Psoas muscle (tissue), 8 donors: ENCODE measurements around the gene PRICKLE4. TPM values are rescaled to one million over a fixed set of nuclear protein-coding genes. Genes with fewer than 3 reads are reported as not detected.

Experiments
- ATAC-seq, 4 donors: fragments of 200-7000 bp; cut with Tn5 transposase; one replicate each; pipeline ENCODE4 v1.9.1; 2020; ENCODE audit warnings: moderate library complexity in 3 of 4, mild to moderate bottlenecking in 2 of 4
- DNase-seq, 2 donors: peaks; one replicate each; pipeline ENCODE4 v3.0.0-alpha.2; 2020
- H3K27ac ChIP-seq: fragments of 200-600 bp; one replicate; pipeline ENCODE4 v1.8.0; 2022
- H3K27me3 ChIP-seq, 3 donors: fragments of 200-600 bp in 1 of 3; one replicate each; pipeline versions ENCODE4 v1.6.1 to v1.8.0; 2013 to 2022; ENCODE audit warnings: low read length in 2 of 3, mild to moderate bottlenecking in 2 of 3, moderate library complexity in 1 of 3; ENCODE audit not compliant: insufficient read depth in 3 of 3
- H3K36me3 ChIP-seq, 2 donors: fragments of 200-600 bp in 1 of 2; one replicate each; pipeline versions ENCODE4 v1.6.1 to v1.8.0; 2013 to 2022; ENCODE audit warnings: low read depth in 1 of 2, mild to moderate bottlenecking in 1 of 2, moderate library complexity in 1 of 2; ENCODE audit not compliant: insufficient read depth in 1 of 2
- H3K4me1 ChIP-seq: fragments of 200-600 bp; one replicate; pipeline ENCODE4 v1.8.0; 2022
- H3K4me3 ChIP-seq: fragments of 200-600 bp; one replicate; pipeline ENCODE4 v1.8.0; 2022; ENCODE audit warnings: mild to moderate bottlenecking
- H3K9me3 ChIP-seq: fragments of 200-600 bp; one replicate; pipeline ENCODE4 v1.8.0; 2022
- WGBS, 3 donors: extraction: QIAGEN DNeasy Blood & Tissue Kit; methylation state at CpG; one replicate each; pipeline versions ENCODE4 v1.1.6 to v1.1.7; 2013; 5-methylcytosine and 5-hydroxymethylcytosine counted together
- intact Hi-C, 2 donors: fragments of 100-400 bp; cut with DNase I; formaldehyde crosslinking; loops; one replicate each; pipeline versions ENCODE4 v1.11.0 to v1.14.2; 2022
- polyA plus RNA-seq, 3 donors: library from polyadenylated mRNA; stranded (reverse); fragments of 200-250 nt; gene quantifications; one replicate each; pipeline ENCODE4 v1.2.3, GENCODE V29; 2013
- total RNA-seq, 4 donors: library from RNA; stranded (reverse); fragmentation: NEBNext Ultra II Directional in 2 of 4; extraction: Animal tissue kit (Norgen Biotek cat#: 25700) in 2 of 4; gene quantifications; one replicate each; pipeline versions ENCODE4 v1.2.1 to v1.2.4, GENCODE V29; 2021 to 2023
- TF ChIP-seq, protein P1 (sequence below): fragments of 200-600 bp; IDR thresholded peaks from one replicate; pipeline ENCODE4 v1.8.0; 2022; ENCODE audit warnings: antibody characterized with exemption
- donor health status: healthy with polysubstance abuse.
- donor health status: DM: no; HTN: no; CAD: no; lungs with moderate emphysema.
- donor health status: Bipolar disorder and iron deficiency.
- donor health status: healthy.
- donor health status: DM: yes; HTN: yes; CAD: no.
- donor health status: DM: no; HTN: no; CAD: no.
- donor health status: DM: no; HTN: no; CAD: no.
- donor health status: DM: yes; HTN: yes; CAD: no.

Gene PRICKLE4
- total and polyA plus RNA-seq, 7 donors, result 0.46 to 0.92 (median 0.70) TPM; not detected in 2

DNA sequence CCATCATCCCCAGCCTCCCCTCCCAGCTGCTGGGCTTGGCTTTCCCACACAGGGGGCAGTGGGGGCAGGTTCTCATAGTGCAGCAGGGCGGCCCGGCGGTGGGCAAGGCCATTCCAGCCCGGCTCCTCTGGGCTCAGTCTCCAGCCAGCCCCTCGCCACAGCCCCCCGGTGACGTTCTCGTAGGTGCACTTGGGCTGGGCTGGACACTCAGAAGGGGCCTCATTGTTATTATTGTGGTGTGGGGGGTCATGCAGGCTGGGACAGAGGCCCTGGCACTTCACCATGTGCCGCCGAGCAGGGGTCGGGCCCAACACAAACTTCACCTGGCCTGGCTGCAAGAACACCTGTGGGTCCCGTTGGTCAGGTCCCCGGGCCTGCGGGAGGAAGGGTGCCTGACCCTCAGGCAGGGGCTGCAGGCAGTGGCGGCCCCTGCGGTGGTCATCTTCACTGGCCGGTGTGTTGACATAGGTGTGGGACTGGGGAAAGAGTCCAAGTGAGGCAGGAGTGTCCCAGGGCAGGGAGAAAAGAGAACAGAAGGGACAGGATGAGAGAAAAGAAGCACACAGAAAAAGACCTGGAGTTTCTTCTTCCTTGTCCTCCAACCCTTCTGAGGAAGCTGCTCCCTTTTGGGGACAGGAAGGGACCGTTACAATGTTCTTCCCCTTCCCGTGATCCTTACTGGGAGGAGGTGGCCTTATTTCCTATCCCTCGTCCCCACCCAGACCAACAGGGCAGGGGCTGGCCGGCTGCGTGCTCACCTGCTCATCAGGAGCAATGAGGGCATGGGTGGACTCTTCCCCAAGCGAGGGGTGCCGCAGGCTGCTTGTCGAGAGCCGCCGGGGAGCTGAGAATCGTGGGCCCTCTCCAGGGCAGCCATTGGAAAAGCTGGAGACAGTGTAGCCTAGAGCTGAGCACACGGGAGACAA lies 9.3 kb upstream of the PRICKLE4 start:
- H3K9me3 ChIP-seq, result no peaks in the 10 kb centered on the region
- intact Hi-C loops, result loop anchor here in 1 of 2 donors (10.0 kb wide), 1 partner anchor 67 kb away; no protein-coding TSS in a partner anchor
- no peaks in the 10 kb centered on the region for H3K4me1 ChIP-seq
- no peak overlapping the region for H3K4me3 ChIP-seq
- H3K36me3 ChIP-seq, result peaks cover 11 to 65% of the 10 kb centered on the region in 2 donors
- H3K27me3 ChIP-seq, result no peaks in the 10 kb centered on the region
- ATAC-seq, result no peak
- no peak overlapping the region for H3K27ac ChIP-seq
- 87 to 90% (median 89%) methylated on average over 29 of the region's 29 CpGs for WGBS, 3 donors
- TF ChIP-seq, protein P1, sequence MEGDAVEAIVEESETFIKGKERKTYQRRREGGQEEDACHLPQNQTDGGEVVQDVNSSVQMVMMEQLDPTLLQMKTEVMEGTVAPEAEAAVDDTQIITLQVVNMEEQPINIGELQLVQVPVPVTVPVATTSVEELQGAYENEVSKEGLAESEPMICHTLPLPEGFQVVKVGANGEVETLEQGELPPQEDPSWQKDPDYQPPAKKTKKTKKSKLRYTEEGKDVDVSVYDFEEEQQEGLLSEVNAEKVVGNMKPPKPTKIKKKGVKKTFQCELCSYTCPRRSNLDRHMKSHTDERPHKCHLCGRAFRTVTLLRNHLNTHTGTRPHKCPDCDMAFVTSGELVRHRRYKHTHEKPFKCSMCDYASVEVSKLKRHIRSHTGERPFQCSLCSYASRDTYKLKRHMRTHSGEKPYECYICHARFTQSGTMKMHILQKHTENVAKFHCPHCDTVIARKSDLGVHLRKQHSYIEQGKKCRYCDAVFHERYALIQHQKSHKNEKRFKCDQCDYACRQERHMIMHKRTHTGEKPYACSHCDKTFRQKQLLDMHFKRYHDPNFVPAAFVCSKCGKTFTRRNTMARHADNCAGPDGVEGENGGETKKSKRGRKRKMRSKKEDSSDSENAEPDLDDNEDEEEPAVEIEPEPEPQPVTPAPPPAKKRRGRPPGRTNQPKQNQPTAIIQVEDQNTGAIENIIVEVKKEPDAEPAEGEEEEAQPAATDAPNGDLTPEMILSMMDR, result no peak
- no peak for DNase-seq

DNA sequence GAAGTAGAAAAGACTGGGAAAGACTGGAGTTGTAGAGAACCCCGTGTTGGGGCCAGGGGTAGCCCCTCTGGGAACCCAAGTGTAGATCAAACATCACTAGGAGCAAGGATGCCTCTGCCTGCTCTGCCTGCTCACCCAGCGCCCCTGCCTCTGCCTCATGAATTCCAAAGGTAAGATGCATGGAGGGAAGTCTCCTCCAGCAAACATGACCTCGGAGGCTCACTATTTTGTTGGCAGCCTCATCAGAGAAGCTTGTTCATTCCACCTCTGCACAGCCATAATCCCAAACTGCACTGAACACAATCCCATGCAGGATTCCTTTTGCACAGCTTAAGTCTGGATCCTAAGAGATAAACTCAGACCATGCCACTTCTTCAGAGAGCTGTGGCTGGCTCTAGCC lies 5.7 kb upstream of the PRICKLE4 start:
- Histone ChIP-seq H3K27me3 (no peaks in the 10 kb centered on the region), H3K9me3 (no peaks in the 10 kb centered on the region), H3K4me3 (no peak overlapping the region), H3K4me1 (peaks cover 7% of the 10 kb centered on the region), H3K36me3 (peaks cover 11 to 66% of the 10 kb centered on the region in 2 donors), H3K27ac (no peak overlapping the region)
- TF ChIP-seq, protein P1, result no peak
- WGBS, 3 donors, result 79 to 98% (median 90%) methylated on average over 3 of the region's 3 CpGs
- intact Hi-C loops, result loop anchor here (5.0 to 10.0 kb wide), 4 partner anchors 38 to 408 kb away; partner anchors contain the start of gene TFEB (in 1 of the 2)
- ATAC-seq (no peak), DNase-seq (no peak)

DNA sequence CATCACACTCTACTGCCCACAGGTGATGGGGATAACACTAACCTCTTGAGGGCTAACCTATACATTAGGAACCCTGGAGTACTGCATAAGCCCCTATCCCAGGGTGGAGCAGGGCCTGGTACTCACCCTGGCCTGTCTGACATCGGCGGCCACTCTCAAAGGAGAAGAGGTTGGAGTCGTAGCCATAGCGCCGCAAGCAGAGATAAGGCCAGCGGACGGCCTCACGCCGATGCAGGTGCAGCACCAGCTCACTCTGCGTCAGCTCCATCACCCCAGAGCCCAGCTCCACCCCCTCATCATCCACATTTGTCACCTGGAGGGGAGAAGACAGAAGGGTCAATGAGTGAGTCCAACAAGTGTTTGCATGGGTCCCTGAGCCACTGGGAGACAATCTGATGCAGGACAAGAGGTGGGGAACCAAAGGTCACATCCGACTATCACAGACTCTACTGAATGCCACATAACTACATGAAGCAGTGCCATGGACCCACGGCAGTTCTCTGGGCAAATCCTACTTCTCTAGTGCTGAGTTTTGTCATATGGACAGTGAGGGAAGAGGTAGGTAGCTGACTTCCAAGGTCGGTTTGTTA lies 5.2 kb upstream of the PRICKLE4 start:
- DNase-seq, result no peak
- no peaks in the 10 kb centered on the region for H3K27me3 ChIP-seq
- H3K36me3 ChIP-seq, result peaks cover 11 to 60% of the 10 kb centered on the region in 2 donors
- no peaks in the 10 kb centered on the region for H3K9me3 ChIP-seq
- intact Hi-C loops, result loop anchor here (5.0 to 10.0 kb wide), 4 partner anchors 38 to 408 kb away; partner anchors contain the start of gene TFEB (in 1 of the 2)
- no peak overlapping the region for H3K4me3 ChIP-seq
- peaks cover 7% of the 10 kb centered on the region for H3K4me1 ChIP-seq
- no peak overlapping the region for H3K27ac ChIP-seq
- ATAC-seq, result no peak
- WGBS, 3 donors, result 92 to 96% (median 93%) methylated on average over 13 of the region's 13 CpGs
- TF ChIP-seq, protein P1, result no peak

GRCh38 chr6:41777551-41778285 lies 2.9 kb upstream of the PRICKLE4 start:
- no peak for ATAC-seq
- H3K27me3 ChIP-seq, result no peaks in the 10 kb centered on the region
- H3K9me3 ChIP-seq, result no peaks in the 10 kb centered on the region
- peaks cover 6 to 38% of the 10 kb centered on the region in 2 donors for H3K36me3 ChIP-seq
- H3K4me3 ChIP-seq, result no peak overlapping the region
- TF ChIP-seq, protein P1, result no peak
- intact Hi-C loops, result loop anchor here (2.0 to 10.0 kb wide), 6 partner anchors 40 to 410 kb away; partner anchors contain the start of gene TFEB (in 1 of the 2)
- peaks cover 10% of the 10 kb centered on the region for H3K4me1 ChIP-seq
- no peak for DNase-seq
- 84 to 88% (median 86%) methylated on average over 5 of the region's 5 CpGs for WGBS, 3 donors
- no peak overlapping the region for H3K27ac ChIP-seq
